Heart right ventricle (tissue), 16 donors: ENCODE results near the gene LUM. TPM values are rescaled to one million over a fixed set of nuclear protein-coding genes. Genes with fewer than 3 reads are reported as not detected.
A peak's percentile ranks its signal among the peaks of the same experiment; 100 is the strongest.

ENCODE experiments used
- ATAC-seq, 8 donors: fragments of 200-7000 bp; cut with Tn5 transposase; one replicate each; pipeline ENCODE4 v1.9.1; 2020; ENCODE audit warnings: mild to moderate bottlenecking in 8 of 8, moderate library complexity in 8 of 8, moderate number of reproducible peaks in 1 of 8
- DNase-seq, 2 donors: peaks; one replicate each; pipeline ENCODE4 v3.0.0-alpha.2; 2020
- H3K27ac ChIP-seq, 10 donors: fragments of 200-600 bp; sonication (generic) in 2 of 10; one replicate each; pipeline versions ENCODE4 v1.5.0 to v1.8.0; 2020 to 2022; ENCODE audit warnings: mild to moderate bottlenecking in 3 of 10
- H3K27me3 ChIP-seq, 7 donors: fragments of 200-600 bp; one replicate each; pipeline ENCODE4 v1.8.0; 2021 to 2022; ENCODE audit warnings: mild to moderate bottlenecking in 2 of 7
- H3K36me3 ChIP-seq, 9 donors: fragments of 200-600 bp; sonication (generic) in 1 of 9; one replicate each; pipeline versions ENCODE4 v1.5.0 to v1.8.0; 2020 to 2022; ENCODE audit warnings: mild to moderate bottlenecking in 2 of 9
- H3K4me1 ChIP-seq, 9 donors: fragments of 200-600 bp; sonication (generic) in 1 of 9; one replicate each; pipeline versions ENCODE4 v1.5.0 to v1.8.0; 2020 to 2022; ENCODE audit warnings: mild to moderate bottlenecking in 4 of 9
- H3K4me3 ChIP-seq, 10 donors: fragments of 200-600 bp; sonication (generic) in 2 of 10; one replicate each; pipeline versions ENCODE4 v1.5.0 to v1.8.0; 2020 to 2022; ENCODE audit warnings: mild to moderate bottlenecking in 7 of 10, moderate library complexity in 2 of 10
- H3K9me3 ChIP-seq, 11 donors: fragments of 200-600 bp in 10 of 11; sonication (generic) in 2 of 11; one replicate each; pipeline versions ENCODE4 v1.5.0 to v1.8.0; 2013 to 2022; ENCODE audit warnings: mild to moderate bottlenecking in 2 of 11, control low read depth in 1 of 11, moderate library complexity in 1 of 11
- whole genome bisulfite sequencing, 2 donors: extraction: QIAGEN DNeasy Blood & Tissue Kit; methylation state at CpG; one replicate each; pipeline ENCODE4 v1.1.7; 2013; ENCODE audit warnings: inconsistent platforms in 1 of 2; 5-methylcytosine and 5-hydroxymethylcytosine counted together
- intact Hi-C, 10 donors: fragments of 100-400 bp; cut with DNase I; formaldehyde crosslinking; loops; one replicate each; pipeline versions ENCODE4 v1.11.1 to v1.14.2; 2022
- polyA plus RNA-seq, 2 donors: library from polyadenylated mRNA; stranded (reverse); fragments of 200-250 nt; gene quantifications; one replicate each; pipeline ENCODE4 v1.2.3, GENCODE V29; 2013
- total RNA-seq, 10 donors: library from RNA; stranded (reverse); fragmentation: NEBNext Ultra II Directional in 3 of 10; extraction: Animal tissue kit (Norgen Biotek cat#: 25700) in 3 of 10; gene quantifications; one replicate each; pipeline versions ENCODE4 v1.2.1 to v1.2.4, GENCODE V29; 2021 to 2023
- TF ChIP-seq, protein P1 (sequence below), 9 donors: fragments of 200-600 bp; sonication (generic) in 2 of 9; IDR thresholded peaks; one replicate each; pipeline versions ENCODE4 v1.5.0 to v1.8.0; 2021 to 2022; ENCODE audit warnings: antibody characterized with exemption in 9 of 9, mild to moderate bottlenecking in 5 of 9, moderate library complexity in 1 of 9
- donor health status: Arrhythmogenic right ventricular cardiomyopathy.
- donor health status: ischemic (EF 13 %, LVEDD 7.1; RV severe dilation, severe dysfunction).
- donor health status: healthy with polysubstance abuse.
- donor health status: DM: no; HTN: yes; CAD: no.
- donor health status: DM: no; HTN: no; CAD: no.
- donor health status: ischemic (EF 25% LVEDD 6.9; RV normal size, moderate dysfunction).
- donor health status: ischemic (EF 25% LVEDD 5.7; RV mildly dilated, moderate dysfunction).
- donor health status: healthy.
- donor health status: DM: yes; HTN: yes; CAD: no.
- donor health status: Ischemic cardiomyopathy.
- donor health status: ischemic (EF 35%, LVEDD 5.7; RV mildly dilated, moderate dysfunction).
- donor health status: nonischemic (EF 11% LVEDD 7.7; RV severe dilation, severe dysfunction).
- donor health status: DM: yes; HTN: yes; CAD: no.
- donor health status: PGD.
- donor health status: ischemic (EF 29% LVEDD 5.4; RV normal size, mild dysfunction).
- donor health status: nonischemic (EF 23%, LVEDD 6.1; RV moderate dilation, normal function).

LUM gene
- total and polyA plus RNA-seq, 12 donors, result 25.1 to 193 (median 98.9) TPM

DNA sequence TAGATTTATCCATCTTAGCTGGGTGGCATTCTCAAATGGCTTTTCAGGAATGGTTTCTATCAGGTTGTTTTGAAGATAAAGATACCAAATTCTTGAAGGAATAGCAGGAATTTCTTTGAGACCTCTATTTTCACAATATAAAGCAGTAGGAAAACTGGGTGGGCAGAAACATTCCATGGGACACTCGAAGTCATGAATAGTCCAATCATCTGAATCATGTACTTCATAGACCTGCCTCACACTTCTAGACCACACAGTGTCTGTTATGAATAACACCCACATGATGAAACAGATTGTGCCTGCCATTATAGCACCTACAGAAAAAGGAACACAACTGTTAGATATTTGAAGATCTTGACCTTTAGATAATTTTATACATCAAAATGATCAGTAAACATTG is 55.3 kb downstream of the LUM start:
- no peaks in the 10 kb centered on the region for H3K36me3 ChIP-seq
- intact Hi-C loops, result no loop called here
- DNase-seq (no peak), ATAC-seq (no peak)
- H3K27me3 ChIP-seq, result no peaks in the 10 kb centered on the region
- no peak overlapping the region for H3K4me3 ChIP-seq
- WGBS, 2 donors, result 77 to 86% methylated on average over 1 of the region's 1 CpG
- TF ChIP-seq, protein P1, sequence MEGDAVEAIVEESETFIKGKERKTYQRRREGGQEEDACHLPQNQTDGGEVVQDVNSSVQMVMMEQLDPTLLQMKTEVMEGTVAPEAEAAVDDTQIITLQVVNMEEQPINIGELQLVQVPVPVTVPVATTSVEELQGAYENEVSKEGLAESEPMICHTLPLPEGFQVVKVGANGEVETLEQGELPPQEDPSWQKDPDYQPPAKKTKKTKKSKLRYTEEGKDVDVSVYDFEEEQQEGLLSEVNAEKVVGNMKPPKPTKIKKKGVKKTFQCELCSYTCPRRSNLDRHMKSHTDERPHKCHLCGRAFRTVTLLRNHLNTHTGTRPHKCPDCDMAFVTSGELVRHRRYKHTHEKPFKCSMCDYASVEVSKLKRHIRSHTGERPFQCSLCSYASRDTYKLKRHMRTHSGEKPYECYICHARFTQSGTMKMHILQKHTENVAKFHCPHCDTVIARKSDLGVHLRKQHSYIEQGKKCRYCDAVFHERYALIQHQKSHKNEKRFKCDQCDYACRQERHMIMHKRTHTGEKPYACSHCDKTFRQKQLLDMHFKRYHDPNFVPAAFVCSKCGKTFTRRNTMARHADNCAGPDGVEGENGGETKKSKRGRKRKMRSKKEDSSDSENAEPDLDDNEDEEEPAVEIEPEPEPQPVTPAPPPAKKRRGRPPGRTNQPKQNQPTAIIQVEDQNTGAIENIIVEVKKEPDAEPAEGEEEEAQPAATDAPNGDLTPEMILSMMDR (IDR thresholded peaks at IDR 0.05), result no peak
- no peak overlapping the region for H3K27ac ChIP-seq
- no peaks in the 10 kb centered on the region for H3K9me3 ChIP-seq
- H3K4me1 ChIP-seq, result peaks cover 0 to 26% (median 0%) of the 10 kb centered on the region in 9 donors

DNA sequence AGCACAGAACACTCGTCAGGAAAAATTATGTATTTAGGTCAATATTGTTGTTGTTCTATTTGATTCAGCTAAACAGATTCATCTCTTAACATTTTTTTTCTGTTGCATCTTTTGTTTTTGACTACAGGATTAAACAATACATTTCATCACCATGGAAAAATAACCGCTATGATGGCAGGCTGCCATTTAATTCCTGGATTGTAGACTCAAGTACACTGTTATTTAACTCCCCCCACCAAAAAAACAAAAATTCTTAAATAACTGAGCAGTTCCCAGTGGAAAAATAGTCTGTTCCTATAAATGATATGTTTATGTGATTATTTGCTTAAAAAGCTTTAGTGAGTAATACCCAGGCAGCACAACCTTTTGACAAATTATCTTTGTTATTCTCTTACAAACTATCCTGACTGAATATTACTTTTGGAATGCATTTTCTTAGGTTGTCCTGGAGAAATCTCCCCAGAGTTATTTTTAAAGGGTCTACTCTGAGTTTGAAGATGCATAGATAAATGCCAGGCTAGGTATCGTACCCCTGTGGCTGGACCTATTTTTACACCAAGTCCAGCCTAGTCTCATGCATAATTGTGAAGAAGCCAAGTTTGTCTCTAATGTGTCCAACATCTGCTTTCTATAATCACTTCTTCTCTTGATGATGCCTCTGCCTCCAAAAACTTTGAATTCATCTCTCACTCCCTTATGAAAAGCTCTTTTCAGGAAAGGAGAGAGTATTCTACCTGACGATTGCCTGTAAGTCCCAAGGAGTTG is 57.2 kb downstream of the LUM start:
- peak in 3 of 8 donors; percentile 38 to 54 (median 51) for ATAC-seq
- Histone ChIP-seq H3K9me3 (no peaks in the 10 kb centered on the region), H3K27me3 (no peaks in the 10 kb centered on the region), H3K4me3 (no peak overlapping the region), H3K36me3 (no peaks in the 10 kb centered on the region), H3K27ac (no peak overlapping the region), H3K4me1 (peaks cover 0 to 20% (median 0%) of the 10 kb centered on the region in 9 donors)
- DNase-seq, result peak in 1 of 2 donors; percentile 48
- TF ChIP-seq, protein P1 (IDR thresholded peaks at IDR 0.05), result no peak
- WGBS, 2 donors, result 40 to 45% methylated on average over 4 of the region's 4 CpGs
- intact Hi-C loops, result no loop called here

Other genes with a start within 250 kb of the LUM start
- gene CCER1, start 156.3 kb downstream of the LUM start, total RNA-seq, result not detected
- gene CCER1, start 156.3 kb downstream of the LUM start, polyA plus RNA-seq, result not detected
- gene EPYC, start 106.5 kb downstream of the LUM start, total RNA-seq, result not detected
- gene EPYC, start 106.5 kb downstream of the LUM start, polyA plus RNA-seq, result not detected
- under 1 TPM in 1 of 10 donors, not detected in 9; 0.14 TPM for gene KERA, start 53.5 kb downstream of the LUM start, total RNA-seq
- gene KERA, start 53.5 kb downstream of the LUM start, polyA plus RNA-seq, result not detected
- 1,000 to 10,000 TPM in 1 of 10 donors, 100 to 1,000 TPM in 9; 286 to 1,072 (median 557) TPM for gene DCN, start 71.3 kb upstream of the LUM start, total RNA-seq
- gene DCN, start 71.3 kb upstream of the LUM start, polyA plus RNA-seq, result 100 to 1,000 TPM; 315 to 703 TPM